Thyroid gland (tissue), 4 donors: Measurements from ENCODE around the gene LAMA2. TPM values are rescaled to one million over a fixed set of nuclear protein-coding genes. Genes with fewer than 3 reads are reported as not detected.

Source experiments
- DNase-seq, 2 donors: peaks; one replicate each; pipeline ENCODE4 v3.0.0-alpha.2; 2019
- H3K27ac ChIP-seq, 3 donors: fragments of 200-600 bp; sonication (generic); 1 replicate in 2 of 3; 2 replicates in 1 of 3; pipeline ENCODE4 v1.5.1; 2016 to 2019; ENCODE audit warnings: mild to moderate bottlenecking in 1 of 3, moderate library complexity in 1 of 3
- H3K27me3 ChIP-seq: fragments of 200-600 bp; sonication (generic); one replicate; pipeline ENCODE4 v1.5.1; 2019
- H3K36me3 ChIP-seq, 2 donors: fragments of 200-600 bp; sonication (generic); one replicate each; pipeline ENCODE4 v1.5.1; 2016 to 2019
- H3K4me1 ChIP-seq, 2 donors: fragments of 200-600 bp; sonication (generic); one replicate each; pipeline ENCODE4 v1.5.1; 2017 to 2019
- H3K4me3 ChIP-seq, 3 donors: fragments of 200-600 bp; sonication (generic); replicated peaks in 1 of 3; 1 replicate in 2 of 3; 2 replicates in 1 of 3; pipeline ENCODE4 v1.5.1; 2016; ENCODE audit warnings: mild to moderate bottlenecking in 1 of 3
- H3K9me3 ChIP-seq: fragments of 200-600 bp; sonication (generic); one replicate; pipeline ENCODE4 v1.5.1; 2017
- POLR2A ChIP-seq, 2 donors: fragments of 450-650 bp; IDR thresholded peaks; one replicate each; pipeline ENCODE4 v1.6.1; 2017; ENCODE audit warnings: antibody characterized with exemption in 2 of 2, mild to moderate bottlenecking in 2 of 2, moderate library complexity in 1 of 2
- WGBS, 2 donors: methylation state at CpG; one replicate each; pipeline ENCODE4 v1.1.5; 2017; 5-methylcytosine and 5-hydroxymethylcytosine counted together
- intact Hi-C: fragments of 100-400 bp; cut with DNase I; formaldehyde crosslinking; loops from one replicate; pipeline ENCODE4 v1.15.1; 2023
- total RNA-seq, 4 donors: library from RNA; depleted of rRNA; stranded (reverse); fragments of >200 nt; gene quantifications; one replicate each; pipeline ENCODE4 v1.2.3, GENCODE V29; 2016
- TF ChIP-seq, protein P1 (sequence below), 6 experiments: fragments of 200-600 bp in 3 of 6; fragments of 450-650 bp in 3 of 6; sonication (generic) in 3 of 6; IDR thresholded peaks; one replicate each; pipeline ENCODE4 v1.5.1; 2016 to 2019; ENCODE audit warnings: antibody characterized with exemption in 6 of 6, mild to moderate bottlenecking in 2 of 6, inconsistent platforms in 1 of 6, moderate library complexity in 1 of 6

Gene LAMA2
- total RNA-seq, 4 donors from 2014 or later = 41.4 to 117 (median 78.9) TPM

DNA sequence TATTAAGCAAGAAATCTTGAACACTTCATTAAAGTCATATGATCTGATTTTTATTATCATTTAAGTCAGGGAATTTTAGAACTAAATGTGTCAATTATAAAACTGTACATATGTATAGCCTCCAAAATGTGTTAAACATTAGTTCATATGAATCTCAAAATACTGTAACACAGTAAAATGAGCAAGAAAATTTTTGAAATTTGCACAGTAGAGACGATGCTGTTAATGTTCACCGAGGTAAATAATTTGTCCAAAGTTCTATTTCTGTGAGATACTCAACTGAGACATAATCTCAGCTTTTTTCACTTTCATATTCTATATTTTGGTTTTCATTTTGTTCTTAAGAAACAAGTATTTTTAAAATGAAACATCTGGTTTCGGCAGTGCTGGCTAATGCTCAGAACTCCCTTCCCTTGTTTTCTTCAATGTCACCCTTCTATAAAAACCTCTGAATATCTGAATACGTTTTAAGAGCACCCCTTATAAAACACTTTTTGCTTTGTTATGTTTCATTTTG, 353.1 kb downstream of the LAMA2 start:
- TF ChIP-seq, protein P1, sequence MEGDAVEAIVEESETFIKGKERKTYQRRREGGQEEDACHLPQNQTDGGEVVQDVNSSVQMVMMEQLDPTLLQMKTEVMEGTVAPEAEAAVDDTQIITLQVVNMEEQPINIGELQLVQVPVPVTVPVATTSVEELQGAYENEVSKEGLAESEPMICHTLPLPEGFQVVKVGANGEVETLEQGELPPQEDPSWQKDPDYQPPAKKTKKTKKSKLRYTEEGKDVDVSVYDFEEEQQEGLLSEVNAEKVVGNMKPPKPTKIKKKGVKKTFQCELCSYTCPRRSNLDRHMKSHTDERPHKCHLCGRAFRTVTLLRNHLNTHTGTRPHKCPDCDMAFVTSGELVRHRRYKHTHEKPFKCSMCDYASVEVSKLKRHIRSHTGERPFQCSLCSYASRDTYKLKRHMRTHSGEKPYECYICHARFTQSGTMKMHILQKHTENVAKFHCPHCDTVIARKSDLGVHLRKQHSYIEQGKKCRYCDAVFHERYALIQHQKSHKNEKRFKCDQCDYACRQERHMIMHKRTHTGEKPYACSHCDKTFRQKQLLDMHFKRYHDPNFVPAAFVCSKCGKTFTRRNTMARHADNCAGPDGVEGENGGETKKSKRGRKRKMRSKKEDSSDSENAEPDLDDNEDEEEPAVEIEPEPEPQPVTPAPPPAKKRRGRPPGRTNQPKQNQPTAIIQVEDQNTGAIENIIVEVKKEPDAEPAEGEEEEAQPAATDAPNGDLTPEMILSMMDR (IDR thresholded peaks at IDR 0.05) = no peak
- no peak for TF ChIP-seq POLR2A (IDR thresholded peaks at IDR 0.05)
- no peak for DNase-seq
- Histone ChIP-seq H3K9me3 (no peaks in the 10 kb centered on the region), H3K27me3 (no peaks in the 10 kb centered on the region), H3K4me1 (no peaks in the 10 kb centered on the region), H3K27ac (no peak overlapping the region), H3K36me3 (no peaks in the 10 kb centered on the region), H3K4me3 (no peak overlapping the region)
- 62 to 63% methylated on average over 4 of the region's 4 CpGs for WGBS, 2 donors
- intact Hi-C loops = no loop called here

DNA sequence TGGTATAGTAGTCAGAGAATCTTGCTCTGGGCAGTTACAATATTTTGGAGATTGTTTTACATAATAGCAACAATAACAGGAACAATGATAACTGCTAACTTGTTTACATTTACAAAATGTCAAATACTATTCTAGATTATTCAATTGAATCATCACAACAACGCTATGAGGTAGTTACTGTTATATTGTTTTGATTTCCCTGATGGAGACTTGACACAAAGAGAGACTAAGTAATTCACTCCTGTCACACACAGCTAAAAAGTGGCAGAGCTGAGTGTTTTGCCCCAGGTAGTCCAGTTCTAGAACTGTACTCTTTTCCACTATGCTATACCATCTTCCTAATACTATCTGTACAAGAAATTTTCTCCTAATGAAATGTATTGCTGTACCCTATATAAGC, 356.1 kb downstream of the LAMA2 start:
- no peak overlapping the region for H3K27ac ChIP-seq
- no peak for DNase-seq
- H3K4me3 ChIP-seq = no peak overlapping the region
- H3K36me3 ChIP-seq = no peaks in the 10 kb centered on the region
- intact Hi-C loops = no loop called here
- TF ChIP-seq POLR2A (IDR thresholded peaks at IDR 0.05) = no peak
- TF ChIP-seq, protein P1 (IDR thresholded peaks at IDR 0.05) = no peak
- H3K4me1 ChIP-seq = no peaks in the 10 kb centered on the region
- H3K27me3 ChIP-seq = no peaks in the 10 kb centered on the region
- 81 to 91% methylated on average over 1 of the region's 1 CpG for WGBS, 2 donors
- no peaks in the 10 kb centered on the region for H3K9me3 ChIP-seq

DNA sequence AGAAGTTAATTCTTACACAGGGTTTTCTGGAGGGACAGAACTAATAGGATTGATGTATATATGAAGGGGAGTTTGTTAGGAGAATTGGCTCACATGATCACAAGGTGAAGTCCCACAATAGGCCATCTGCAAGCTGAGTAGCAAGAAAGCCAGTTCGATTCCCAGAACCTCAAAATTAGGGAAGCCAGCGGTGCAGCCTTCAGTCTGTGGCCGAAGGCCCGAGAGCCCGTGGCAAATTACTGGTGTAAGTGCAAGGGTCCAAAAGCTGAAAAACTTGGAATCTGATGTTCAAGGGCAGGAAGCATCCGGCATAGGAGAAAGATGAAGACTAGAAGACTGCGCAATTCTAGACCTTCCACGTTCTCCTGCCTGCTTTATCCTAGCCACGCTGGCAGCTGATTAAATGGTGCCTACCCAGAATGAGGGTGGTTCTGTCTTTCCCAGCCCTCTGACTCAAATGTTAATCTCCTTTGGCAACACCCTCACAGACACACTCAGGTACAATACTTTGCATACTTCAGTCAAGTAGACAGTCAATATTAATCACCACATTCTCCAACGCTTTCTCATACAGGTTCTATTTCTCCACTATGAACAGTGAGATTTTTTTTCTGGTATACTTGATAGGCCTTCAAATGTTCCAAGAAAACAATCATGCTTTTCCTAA, 357.0 kb downstream of the LAMA2 start:
- Histone ChIP-seq H3K36me3 (no peaks in the 10 kb centered on the region), H3K4me1 (no peaks in the 10 kb centered on the region), H3K4me3 (no peak overlapping the region), H3K27me3 (no peaks in the 10 kb centered on the region), H3K27ac (no peak overlapping the region), H3K9me3 (no peaks in the 10 kb centered on the region)
- TF ChIP-seq, protein P1 (IDR thresholded peaks at IDR 0.05) = no peak
- TF ChIP-seq POLR2A (IDR thresholded peaks at IDR 0.05) = no peak
- 94 to 95% methylated on average over 10 of the region's 10 CpGs for WGBS, 2 donors
- DNase-seq = no peak
- intact Hi-C loops = no loop called here

DNA sequence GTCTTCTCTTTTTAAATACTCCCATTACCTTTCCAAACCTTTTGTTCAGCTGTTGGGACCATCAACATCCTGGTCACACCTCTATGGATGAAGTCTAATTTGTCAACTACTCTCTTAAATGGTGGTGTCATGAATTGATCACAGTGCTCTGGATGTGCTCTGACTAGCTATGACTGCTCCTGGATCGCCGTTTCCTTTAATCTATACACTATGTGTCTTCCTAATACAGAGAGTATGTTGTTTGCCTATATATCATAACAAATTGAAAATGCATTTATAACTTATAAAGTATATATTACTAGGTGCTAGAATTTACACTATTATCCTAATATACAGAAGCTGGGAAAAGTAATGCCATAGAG, 357.5 kb downstream of the LAMA2 start:
- intact Hi-C loops = no loop called here
- Histone ChIP-seq H3K27me3 (no peaks in the 10 kb centered on the region), H3K4me1 (no peaks in the 10 kb centered on the region), H3K9me3 (no peaks in the 10 kb centered on the region), H3K36me3 (no peaks in the 10 kb centered on the region), H3K27ac (no peak overlapping the region), H3K4me3 (no peak overlapping the region)
- TF ChIP-seq, protein P1 (IDR thresholded peaks at IDR 0.05) = no peak
- no peak for TF ChIP-seq POLR2A (IDR thresholded peaks at IDR 0.05)
- 93 to 96% methylated on average over 2 of the region's 2 CpGs for WGBS, 2 donors
- no peak for DNase-seq

DNA sequence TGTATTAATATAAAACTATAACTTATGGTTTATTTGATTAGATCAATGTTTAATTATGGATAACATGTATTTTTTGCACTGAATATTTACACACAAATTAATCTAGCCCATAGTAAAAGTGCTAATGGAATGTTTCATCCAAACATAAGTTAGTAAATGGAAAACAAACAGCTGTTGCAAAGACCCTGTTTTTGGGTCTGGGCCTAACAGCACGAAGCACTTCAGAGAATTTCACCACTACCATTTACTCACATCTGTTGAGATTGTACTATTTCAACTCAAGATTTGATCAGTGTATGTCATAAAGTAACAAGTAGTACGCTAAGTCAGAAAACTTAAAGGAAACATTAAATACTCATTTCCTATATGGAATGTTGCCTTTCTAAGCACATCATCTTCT, 359.6 kb downstream of the LAMA2 start:
- 85% methylated on average over 2 of the region's 2 CpGs for WGBS, 2 donors
- Histone ChIP-seq H3K4me3 (no peak overlapping the region), H3K4me1 (no peaks in the 10 kb centered on the region), H3K9me3 (no peaks in the 10 kb centered on the region), H3K27me3 (no peaks in the 10 kb centered on the region), H3K27ac (no peak overlapping the region), H3K36me3 (no peaks in the 10 kb centered on the region)
- TF ChIP-seq, protein P1 (IDR thresholded peaks at IDR 0.05) = no peak
- no peak for TF ChIP-seq POLR2A (IDR thresholded peaks at IDR 0.05)
- DNase-seq = no peak
- intact Hi-C loops = no loop called here
